Ectodermal cell (in vitro differentiated cells): ENCODE results near the gene E2F1.
"Not testable (repeated sequence)": the region's sequence is repeated elsewhere in the genome, so short reads cannot be mapped to it uniquely, and the experiment has no call there.

ENCODE experiments used
- H3K27ac ChIP-seq: 2 replicates; pipeline ENCODE4 v1.7.0; 2013; ENCODE audit warnings: mild to moderate bottlenecking, low read depth, low read length; ENCODE audit not compliant: insufficient read depth, poor library complexity, severe bottlenecking
- H3K27me3 ChIP-seq: 2 replicates; pipeline ENCODE4 v1.7.0; 2013; ENCODE audit warnings: mild to moderate bottlenecking, low read length; ENCODE audit not compliant: insufficient read depth, control insufficient read depth, poor library complexity, severe bottlenecking
- H3K36me3 ChIP-seq: one replicate; pipeline ENCODE4 v1.7.0; 2013; ENCODE audit warnings: low read length; ENCODE audit not compliant: control insufficient read depth, insufficient read depth
- H3K4me1 ChIP-seq: one replicate; pipeline ENCODE4 v1.7.0; 2013; ENCODE audit warnings: low read length; ENCODE audit not compliant: control insufficient read depth, insufficient read depth
- H3K4me3 ChIP-seq: 2 replicates; pipeline ENCODE4 v1.7.0; 2013; ENCODE audit warnings: low read depth, low read length, control low read depth; ENCODE audit not compliant: insufficient read depth
- H3K9me3 ChIP-seq: 2 replicates; pipeline ENCODE4 v1.7.0; 2013; ENCODE audit warnings: mild to moderate bottlenecking, low read length, moderate library complexity; ENCODE audit not compliant: control insufficient read depth
- WGBS, 2 experiments: methylation state at CpG; one replicate each; pipeline ENCODE4 v1.1.7; 2013; ENCODE audit warnings: missing lambda C conversion rate in 2 of 2; 5-methylcytosine and 5-hydroxymethylcytosine counted together

E2F1 gene

DNA sequence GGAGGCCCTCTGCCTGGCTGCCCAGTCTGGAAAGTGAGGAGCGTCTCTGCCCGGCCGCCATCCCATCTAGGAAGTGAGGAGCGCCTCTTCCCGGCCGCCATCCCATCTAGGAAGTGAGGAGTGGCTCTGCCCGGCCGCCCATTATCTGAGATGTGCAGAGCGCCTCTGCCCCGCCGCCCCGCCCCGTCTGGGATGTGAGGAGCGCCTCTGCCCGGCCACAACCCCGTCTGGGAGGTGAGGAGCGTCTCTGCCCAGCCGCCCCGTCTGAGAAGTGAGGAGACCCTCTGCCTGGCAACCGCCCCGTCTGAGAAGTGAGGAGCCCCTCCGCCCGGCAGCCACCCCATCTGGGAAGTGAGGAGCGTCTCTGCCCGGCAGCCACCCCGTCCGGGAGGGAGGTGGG lies 12.8 kb upstream of the E2F1 start:
- H3K27ac ChIP-seq, H3K9me3 ChIP-seq, H3K4me3 ChIP-seq, H3K4me1 ChIP-seq, H3K36me3 ChIP-seq, H3K27me3 ChIP-seq: not testable (repeated sequence)
- 93 to 97% methylated on average over 17 to 23 of the region's 27 CpGs for WGBS, 2 experiments

GRCh38 chr20:33697129-33697528 lies 10.9 kb upstream of the E2F1 start:
- Histone ChIP-seq H3K4me3 (no peak overlapping the region), H3K27ac (no peak overlapping the region), H3K4me1 (peaks cover 13% of the 10 kb centered on the region), H3K27me3 (no peaks in the 10 kb centered on the region), H3K9me3 (no peaks in the 10 kb centered on the region), H3K36me3 (no peaks in the 10 kb centered on the region)
- WGBS, 2 experiments = 86 to 94% methylated on average over 8 of the region's 8 CpGs

DNA sequence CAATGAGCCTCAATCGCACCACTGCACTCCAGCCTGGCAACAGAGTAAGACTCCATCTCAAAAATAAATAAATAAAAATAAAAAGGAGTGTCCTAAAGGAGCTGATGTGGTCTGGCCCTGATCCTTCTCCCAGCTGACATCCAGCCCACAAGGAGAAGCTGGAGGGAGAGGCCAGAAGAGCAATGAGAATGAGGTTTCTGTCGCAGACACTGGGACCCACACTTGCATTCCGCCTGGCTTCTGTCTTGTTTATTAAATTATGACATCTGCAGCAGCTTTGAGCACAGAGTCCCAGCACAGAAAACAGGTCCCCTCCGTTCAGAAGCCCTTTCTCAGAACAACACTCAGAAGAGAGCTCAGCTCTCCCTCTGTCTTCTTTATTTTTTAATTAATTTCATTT lies 10.3 kb upstream of the E2F1 start:
- Histone ChIP-seq H3K4me1 (peaks cover 13% of the 10 kb centered on the region), H3K27ac (no peak overlapping the region), H3K9me3 (no peaks in the 10 kb centered on the region), H3K36me3 (no peaks in the 10 kb centered on the region), H3K4me3 (no peak overlapping the region), H3K27me3 (no peaks in the 10 kb centered on the region)
- 87 to 97% methylated on average over 4 of the region's 4 CpGs for WGBS, 2 experiments

DNA sequence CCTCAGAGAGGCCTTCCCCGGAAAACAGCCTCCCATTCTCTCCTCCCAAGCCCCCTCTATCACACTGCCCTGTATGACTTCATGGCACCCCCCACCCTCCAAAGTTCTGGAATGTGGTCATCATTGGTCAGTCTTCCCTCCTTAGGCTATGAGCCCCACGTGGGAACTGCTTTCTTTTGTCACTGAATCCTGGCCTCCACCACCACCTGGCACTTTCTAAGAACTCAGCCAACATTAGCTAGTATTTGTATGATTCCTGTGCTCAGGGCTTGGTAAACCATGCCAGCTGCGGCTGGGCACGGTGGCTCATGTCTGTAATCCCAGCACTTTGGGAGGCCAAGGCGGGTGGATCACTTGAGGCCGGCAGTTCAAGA lies 8.4 kb upstream of the E2F1 start:
- Histone ChIP-seq H3K27ac (peak overlapping the region; percentile 66), H3K4me1 (peaks cover 13% of the 10 kb centered on the region), H3K9me3 (no peaks in the 10 kb centered on the region), H3K36me3 (no peaks in the 10 kb centered on the region), H3K4me3 (no peak overlapping the region), H3K27me3 (no peaks in the 10 kb centered on the region)
- WGBS, 2 experiments = 72 to 74% methylated on average over 6 of the region's 6 CpGs

DNA sequence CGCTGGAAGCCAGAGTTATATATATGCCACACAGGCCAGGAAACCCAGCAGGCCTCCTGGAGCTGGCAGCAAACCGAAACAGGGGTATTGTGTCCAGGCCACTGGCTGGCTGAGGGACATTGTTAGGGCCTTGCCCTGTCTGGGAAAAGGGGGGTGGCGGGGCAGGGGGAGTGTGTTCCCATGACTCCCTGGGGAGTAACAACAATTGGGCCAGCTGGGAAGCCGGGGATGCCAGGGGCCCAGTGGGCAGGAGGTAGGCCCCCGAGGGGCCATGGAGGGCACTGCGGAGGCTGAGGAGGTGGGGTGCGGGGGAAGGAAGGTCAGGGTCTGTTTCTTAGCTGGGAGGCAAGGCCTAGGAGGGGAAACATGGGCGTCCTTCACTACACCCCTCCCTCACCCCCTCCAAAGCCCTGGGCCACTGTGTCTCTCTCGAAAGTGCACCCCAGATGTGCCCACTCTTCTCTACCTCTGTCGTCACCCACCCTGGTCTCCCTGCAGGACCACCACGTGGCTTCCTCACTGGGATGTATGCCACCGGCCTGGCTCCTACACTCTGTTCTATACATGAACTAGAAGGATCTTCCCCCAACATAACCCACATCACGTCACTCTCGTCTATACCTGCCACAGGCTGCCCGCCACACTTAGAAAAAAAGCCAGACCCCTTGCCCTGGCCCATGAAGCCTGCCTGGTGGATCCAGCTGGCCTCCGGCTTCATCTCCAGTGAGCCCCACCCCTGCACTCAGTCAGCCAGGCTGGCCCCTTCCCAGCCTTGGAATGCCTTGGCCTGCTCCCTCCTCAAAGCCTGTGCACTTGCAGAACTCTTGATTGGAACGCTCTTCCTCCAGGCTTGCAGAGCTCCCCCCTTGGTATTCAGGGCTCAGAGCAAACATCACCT lies 7.8 kb upstream of the E2F1 start:
- Histone ChIP-seq H3K27me3 (no peaks in the 10 kb centered on the region), H3K36me3 (no peaks in the 10 kb centered on the region), H3K4me3 (no peak overlapping the region), H3K4me1 (peaks cover 13% of the 10 kb centered on the region), H3K9me3 (no peaks in the 10 kb centered on the region), H3K27ac (peak overlapping the region; percentile 66)
- WGBS, 2 experiments = 50 to 53% methylated on average over 17 of the region's 17 CpGs

GRCh38 chr20:33693289-33693688 lies 7.1 kb upstream of the E2F1 start:
- H3K4me3 ChIP-seq = no peak overlapping the region
- H3K36me3 ChIP-seq = no peaks in the 10 kb centered on the region
- peaks cover 13% of the 10 kb centered on the region for H3K4me1 ChIP-seq
- no peaks in the 10 kb centered on the region for H3K27me3 ChIP-seq
- no peaks in the 10 kb centered on the region for H3K9me3 ChIP-seq
- WGBS, 2 experiments = 57 to 65% methylated on average over 5 of the region's 5 CpGs
- no peak overlapping the region for H3K27ac ChIP-seq

- Histone ChIP-seq H3K9me3 (no peaks in the 10 kb centered on the region), H3K4me1 (peaks cover 14% of the 10 kb centered on the region), H3K4me3 (no peak overlapping the region), H3K27me3 (no peaks in the 10 kb centered on the region), H3K27ac (no peak overlapping the region), H3K36me3 (no peaks in the 10 kb centered on the region)
- 22 to 40% methylated on average over 4 of the region's 4 CpGs for WGBS, 2 experiments
Measured at GRCh38 chr20:33689973-33690372, 3.8 kb upstream of the E2F1 start.

- 78 to 100% methylated on average over 1 of the region's 1 CpG for WGBS, 2 experiments
- no peak overlapping the region for H3K27ac ChIP-seq
Measured at GRCh38 chr20:33689493-33689892, 3.3 kb upstream of the E2F1 start.

DNA sequence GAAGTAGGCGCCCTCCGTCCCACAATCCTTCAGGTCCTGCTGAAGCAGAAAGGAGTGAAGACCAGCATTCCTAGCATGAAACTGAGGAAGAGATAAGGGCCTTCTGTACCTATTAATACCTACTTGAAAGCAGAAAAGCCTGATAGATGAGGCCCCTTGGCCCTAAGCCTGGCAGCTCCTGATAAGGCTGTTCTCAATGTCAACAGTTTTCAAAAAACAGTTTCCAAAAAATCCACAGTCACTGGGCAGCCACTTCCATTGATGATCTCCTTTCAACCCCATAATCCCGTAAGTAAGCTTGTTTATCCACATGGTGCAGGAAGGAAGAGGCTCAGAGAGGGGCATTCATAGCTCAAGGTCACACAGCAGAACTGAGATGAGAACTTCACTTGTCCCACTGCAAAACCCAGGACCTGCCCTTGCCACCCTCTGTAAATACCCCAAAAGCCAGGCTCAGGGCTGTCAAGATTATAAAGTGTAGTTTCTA lies 2.8 kb upstream of the E2F1 start:
- no peak overlapping the region for H3K27ac ChIP-seq
- H3K9me3 ChIP-seq = no peaks in the 10 kb centered on the region
- H3K4me3 ChIP-seq = no peak overlapping the region
- peaks cover 19% of the 10 kb centered on the region for H3K4me1 ChIP-seq
- no peaks in the 10 kb centered on the region for H3K36me3 ChIP-seq
- no peaks in the 10 kb centered on the region for H3K27me3 ChIP-seq
- 90 to 91% methylated on average over 3 of the region's 3 CpGs for WGBS, 2 experiments

More at GRCh38 chr20:33689493-33689892, 3.3 kb upstream of the E2F1 start:
- no peaks in the 10 kb centered on the region for H3K27me3 ChIP-seq
- no peak overlapping the region for H3K4me3 ChIP-seq
- peaks cover 19% of the 10 kb centered on the region for H3K4me1 ChIP-seq
- no peaks in the 10 kb centered on the region for H3K9me3 ChIP-seq
- no peaks in the 10 kb centered on the region for H3K36me3 ChIP-seq

- H3K9me3 ChIP-seq = no peaks in the 10 kb centered on the region
- no peak overlapping the region for H3K4me3 ChIP-seq
- H3K27me3 ChIP-seq = no peaks in the 10 kb centered on the region
- H3K36me3 ChIP-seq = no peaks in the 10 kb centered on the region
- 90 to 93% methylated on average over 3 of the region's 3 CpGs for WGBS, 2 experiments
- peaks cover 12% of the 10 kb centered on the region for H3K4me1 ChIP-seq
- no peak overlapping the region for H3K27ac ChIP-seq
Measured at GRCh38 chr20:33687993-33688937, 2.1 kb upstream of the E2F1 start.
